ENCODE results near the gene DUSP9. TPM values are rescaled to one million over a fixed set of nuclear protein-coding genes. Genes with fewer than 3 reads are reported as not detected.

DUSP9 gene
- total and polyA plus RNA-seq, 7 donors = not detected

GRCh38 chrX:153610836-153611213 lies 36.2 kb upstream of the DUSP9 start:
- intact Hi-C loops (cut with DNase I) = loop anchor here (5.0 to 10.0 kb wide), 2 partner anchors 56 kb away; no protein-coding TSS in a partner anchor
- ATAC-seq = peak in 3 of 4 donors; percentile 8 to 21 (median 15)

GRCh38 chrX:153611298-153612095 lies 35.5 kb upstream of the DUSP9 start:
- Histone ChIP-seq H3K36me3 (ENCODE audit: insufficient read depth in 1 of 2, low read depth in 1 of 2) (no peaks in the 10 kb centered on the region), H3K4me3 (no peak overlapping the region), H3K27me3 (ENCODE audit: insufficient read depth in 3 of 3, low read length in 2 of 3) (peaks cover 0 to 37% (median 4%) of the 10 kb centered on the region in 3 donors), H3K4me1 (no peaks in the 10 kb centered on the region), H3K9me3 (no peaks in the 10 kb centered on the region), H3K27ac (no peak overlapping the region)
- intact Hi-C loops (cut with DNase I) = loop anchor here (5.0 to 10.0 kb wide), 2 partner anchors 56 to 57 kb away; no protein-coding TSS in a partner anchor
- TF ChIP-seq, protein P1, sequence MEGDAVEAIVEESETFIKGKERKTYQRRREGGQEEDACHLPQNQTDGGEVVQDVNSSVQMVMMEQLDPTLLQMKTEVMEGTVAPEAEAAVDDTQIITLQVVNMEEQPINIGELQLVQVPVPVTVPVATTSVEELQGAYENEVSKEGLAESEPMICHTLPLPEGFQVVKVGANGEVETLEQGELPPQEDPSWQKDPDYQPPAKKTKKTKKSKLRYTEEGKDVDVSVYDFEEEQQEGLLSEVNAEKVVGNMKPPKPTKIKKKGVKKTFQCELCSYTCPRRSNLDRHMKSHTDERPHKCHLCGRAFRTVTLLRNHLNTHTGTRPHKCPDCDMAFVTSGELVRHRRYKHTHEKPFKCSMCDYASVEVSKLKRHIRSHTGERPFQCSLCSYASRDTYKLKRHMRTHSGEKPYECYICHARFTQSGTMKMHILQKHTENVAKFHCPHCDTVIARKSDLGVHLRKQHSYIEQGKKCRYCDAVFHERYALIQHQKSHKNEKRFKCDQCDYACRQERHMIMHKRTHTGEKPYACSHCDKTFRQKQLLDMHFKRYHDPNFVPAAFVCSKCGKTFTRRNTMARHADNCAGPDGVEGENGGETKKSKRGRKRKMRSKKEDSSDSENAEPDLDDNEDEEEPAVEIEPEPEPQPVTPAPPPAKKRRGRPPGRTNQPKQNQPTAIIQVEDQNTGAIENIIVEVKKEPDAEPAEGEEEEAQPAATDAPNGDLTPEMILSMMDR (IDR thresholded peaks at IDR 0.05) = no peak
- ATAC-seq = no peak
- DNase-seq = no peak
- 64 to 74% (median 70%) methylated on average over 11 to 14 of the region's 14 CpGs for WGBS, 3 donors

More at GRCh38 chrX:153610836-153611213, 36.2 kb upstream of the DUSP9 start:
- DNase-seq = no peak
- H3K9me3 ChIP-seq = no peaks in the 10 kb centered on the region
- TF ChIP-seq, protein P1 (IDR thresholded peaks at IDR 0.05) = no peak
- peaks cover 0 to 31% (median 4%) of the 10 kb centered on the region in 3 donors for H3K27me3 ChIP-seq (ENCODE audit: insufficient read depth in 3 of 3, low read length in 2 of 3)
- no peak overlapping the region for H3K4me3 ChIP-seq
- H3K4me1 ChIP-seq = no peaks in the 10 kb centered on the region
- no peak overlapping the region for H3K27ac ChIP-seq
- H3K36me3 ChIP-seq (ENCODE audit: insufficient read depth in 1 of 2, low read depth in 1 of 2) = no peaks in the 10 kb centered on the region
- 76 to 81% (median 80%) methylated on average over 6 to 9 of the region's 9 CpGs for WGBS, 3 donors

DNA sequence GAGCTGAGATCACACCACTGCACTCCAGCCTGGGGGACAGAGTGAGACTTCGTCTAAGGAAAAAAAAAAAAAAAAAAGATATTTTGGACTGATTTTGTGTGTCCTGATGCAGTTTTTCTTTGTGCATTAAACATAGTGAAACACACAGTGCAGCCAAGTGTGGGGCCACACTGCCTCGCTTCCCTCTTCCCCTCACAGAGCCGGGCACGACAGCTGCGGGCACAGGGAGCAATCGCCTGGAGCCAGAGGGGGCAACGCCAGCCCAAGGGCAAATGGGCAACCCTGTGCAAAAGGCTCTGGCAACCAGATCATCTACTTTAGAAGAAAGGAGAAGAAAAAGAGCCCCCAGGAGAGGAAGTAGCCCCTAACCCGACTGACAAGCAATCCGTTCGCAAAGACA lies 34.6 kb upstream of the DUSP9 start:
- ATAC-seq = no peak
- no peak for DNase-seq
- Histone ChIP-seq H3K9me3 (no peaks in the 10 kb centered on the region), H3K27me3 (ENCODE audit: insufficient read depth in 3 of 3, low read length in 2 of 3) (peaks cover 0 to 43% (median 4%) of the 10 kb centered on the region in 3 donors), H3K4me3 (no peak overlapping the region), H3K27ac (no peak overlapping the region), H3K36me3 (ENCODE audit: insufficient read depth in 1 of 2, low read depth in 1 of 2) (no peaks in the 10 kb centered on the region), H3K4me1 (no peaks in the 10 kb centered on the region)
- 68 to 72% (median 70%) methylated on average over 6 to 10 of the region's 10 CpGs for WGBS, 3 donors
- intact Hi-C loops (cut with DNase I) = loop anchor here (5.0 to 10.0 kb wide), 2 partner anchors 55 to 58 kb away; no protein-coding TSS in a partner anchor
- TF ChIP-seq, protein P1 (IDR thresholded peaks at IDR 0.05) = no peak

GRCh38 chrX:153614818-153615217 lies 32.2 kb upstream of the DUSP9 start:
- TF ChIP-seq, protein P1 (IDR thresholded peaks at IDR 0.05) = no peak

More at GRCh38 chrX:153614818-153615217, 32.2 kb upstream of the DUSP9 start:
- Histone ChIP-seq H3K4me1 (no peaks in the 10 kb centered on the region), H3K36me3 (ENCODE audit: insufficient read depth in 1 of 2, low read depth in 1 of 2) (no peaks in the 10 kb centered on the region), H3K27ac (no peak overlapping the region), H3K4me3 (no peak overlapping the region), H3K27me3 (ENCODE audit: insufficient read depth in 3 of 3, low read length in 2 of 3) (peaks cover 0 to 55% (median 4%) of the 10 kb centered on the region in 3 donors), H3K9me3 (no peaks in the 10 kb centered on the region)
- DNase-seq = no peak
- 70 to 74% (median 72%) methylated on average over 6 of the region's 6 CpGs for WGBS, 3 donors
- no peak for ATAC-seq
- intact Hi-C loops (cut with DNase I) = loop anchor here (5.0 to 10.0 kb wide), 2 partner anchors 52 to 60 kb away; no protein-coding TSS in a partner anchor

Data from psoas muscle (tissue), 8 donors.